Aorta (tissue), 5 donors: ENCODE measurements around the gene BTBD9. TPM values are rescaled to one million over a fixed set of nuclear protein-coding genes. Genes with fewer than 3 reads are reported as not detected.
A peak's percentile ranks its signal among the peaks of the same experiment; 100 is the strongest.

Experiments
- ATAC-seq: fragments of 200-7000 bp; cut with Tn5 transposase; one replicate; pipeline ENCODE4 v1.9.1; 2022; ENCODE audit warnings: moderate library complexity; ENCODE audit not compliant: low FRiP score
- DNase-seq, 2 donors: peaks; one replicate each; pipeline ENCODE4 v3.0.0-alpha.2; 2020
- H3K27ac ChIP-seq, 2 donors: one replicate each; pipeline ENCODE4 v1.5.1; 2013; ENCODE audit warnings: low read length in 2 of 2, mild to moderate bottlenecking in 2 of 2, moderate library complexity in 2 of 2, control low read depth in 1 of 2, inconsistent platforms in 1 of 2, low read depth in 1 of 2
- H3K27me3 ChIP-seq, 2 donors: one replicate each; pipeline ENCODE4 v1.6.1; 2013; ENCODE audit warnings: control low read depth in 1 of 2, low read length in 1 of 2, mild to moderate bottlenecking in 1 of 2, moderate library complexity in 1 of 2; ENCODE audit not compliant: insufficient read depth in 2 of 2, control insufficient read depth in 1 of 2
- H3K36me3 ChIP-seq, 2 donors: one replicate each; pipeline ENCODE4 v1.6.1; 2013; ENCODE audit warnings: control low read depth in 1 of 2, low read length in 1 of 2, mild to moderate bottlenecking in 1 of 2; ENCODE audit not compliant: insufficient read depth in 2 of 2, control insufficient read depth in 1 of 2
- H3K4me1 ChIP-seq, 2 donors: one replicate each; pipeline ENCODE4 v1.6.1; 2013; ENCODE audit warnings: low read length in 2 of 2, control low read depth in 1 of 2, mild to moderate bottlenecking in 1 of 2, moderate library complexity in 1 of 2; ENCODE audit not compliant: insufficient read depth in 2 of 2, control insufficient read depth in 1 of 2
- H3K4me3 ChIP-seq, 2 donors: one replicate each; pipeline ENCODE4 v1.5.1; 2013; ENCODE audit warnings: low read length in 2 of 2, control low read depth in 1 of 2, mild to moderate bottlenecking in 1 of 2
- H3K9me3 ChIP-seq: one replicate; pipeline ENCODE4 v1.6.1; 2013; ENCODE audit warnings: mild to moderate bottlenecking, low read length; ENCODE audit not compliant: control insufficient read depth
- WGBS, 2 donors: extraction: QIAGEN DNeasy Blood & Tissue Kit; methylation state at CpG; one replicate each; pipeline ENCODE4 v1.1.7; 2013; 5-methylcytosine and 5-hydroxymethylcytosine counted together
- intact Hi-C, 2 donors: fragments of 100-400 bp; cut with DNase I; formaldehyde crosslinking; loops; one replicate each; pipeline versions ENCODE4 v1.14.2 to v1.15.0; 2022
- polyA plus RNA-seq, 2 donors: library from polyadenylated mRNA; stranded (reverse); fragments of 200-250 nt; gene quantifications; one replicate each; pipeline ENCODE4 v1.2.3, GENCODE V29; 2013
- total RNA-seq, 2 donors: library from RNA; stranded (reverse); fragmentation: NEBNext Ultra II Directional; extraction: Animal tissue kit (Norgen Biotek cat#: 25700); gene quantifications; one replicate each; pipeline ENCODE4 v1.2.1, GENCODE V29; 2021
- donor health status: healthy with polysubstance abuse.
- donor health status: Bipolar disorder and iron deficiency.
- donor health status: DM: no; HTN: no; CAD: no.
- donor health status: DM: no; HTN: no; CAD: no.
- donor health status: DM: yes; HTN: yes; CAD: no.

The BTBD9 gene
- total and polyA plus RNA-seq, 4 donors = 1.5 to 23.6 (median 12.4) TPM

DNA sequence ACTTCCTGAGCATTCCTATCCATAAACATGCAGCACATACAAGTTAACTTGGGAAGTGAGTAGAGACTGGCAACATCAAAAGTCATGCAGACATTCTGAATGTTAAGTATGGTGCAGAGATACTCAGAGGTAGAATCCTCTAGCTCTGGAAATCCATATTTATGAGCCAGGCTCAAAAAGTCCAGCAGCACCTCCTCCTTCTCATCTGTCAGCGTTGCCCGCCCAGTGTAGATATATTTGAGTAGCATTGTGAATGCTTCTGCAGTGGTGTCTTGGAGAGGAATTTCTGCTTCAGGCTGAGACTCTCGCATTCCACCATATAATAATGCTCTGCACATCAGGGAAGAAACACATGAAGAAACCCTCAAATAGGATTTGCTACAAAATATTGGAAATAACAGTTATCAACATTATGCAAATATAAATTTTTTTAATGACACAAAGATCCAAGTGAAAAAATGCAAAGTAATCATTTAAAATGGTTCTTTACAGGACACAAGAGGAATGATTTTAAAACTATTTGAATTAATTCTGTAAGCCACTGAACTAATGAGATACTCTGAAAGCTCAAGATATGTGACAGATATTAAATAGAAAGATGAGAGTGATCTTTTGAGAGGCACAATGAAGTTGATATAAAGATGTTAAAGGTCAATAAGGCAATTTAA is 45.6 kb downstream of the BTBD9 start:
- Histone ChIP-seq H3K4me3 (no peak overlapping the region), H3K9me3 (no peaks in the 10 kb centered on the region), H3K36me3 (peaks cover 0 to 6% of the 10 kb centered on the region in 2 donors), H3K27me3 (no peaks in the 10 kb centered on the region), H3K27ac (no peak overlapping the region), H3K4me1 (no peaks in the 10 kb centered on the region)
- no peak for ATAC-seq
- intact Hi-C loops = no loop called here
- WGBS, 2 donors = 92 to 94% methylated on average over 3 of the region's 3 CpGs
- DNase-seq = no peak

DNA sequence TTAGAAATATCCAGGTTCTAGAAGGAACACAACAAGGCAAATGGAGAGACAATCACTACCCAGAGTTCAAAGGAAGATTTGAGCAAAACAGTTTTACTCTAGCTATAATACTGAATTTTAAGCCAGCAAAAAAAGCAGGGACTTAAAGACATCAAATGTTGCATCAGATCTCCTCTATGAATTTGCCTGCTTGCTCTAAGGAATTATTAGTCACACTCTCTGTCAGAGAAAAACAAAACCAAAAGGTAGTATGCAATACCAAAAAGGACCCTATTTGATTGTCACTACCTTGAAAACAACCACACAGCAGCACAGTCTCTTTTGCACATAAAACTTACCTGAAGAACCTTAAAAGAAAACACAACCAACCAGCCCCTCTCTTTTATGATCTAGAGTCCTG is 46.3 kb downstream of the BTBD9 start:
- no peaks in the 10 kb centered on the region for H3K4me1 ChIP-seq
- no peak for ATAC-seq

DNA sequence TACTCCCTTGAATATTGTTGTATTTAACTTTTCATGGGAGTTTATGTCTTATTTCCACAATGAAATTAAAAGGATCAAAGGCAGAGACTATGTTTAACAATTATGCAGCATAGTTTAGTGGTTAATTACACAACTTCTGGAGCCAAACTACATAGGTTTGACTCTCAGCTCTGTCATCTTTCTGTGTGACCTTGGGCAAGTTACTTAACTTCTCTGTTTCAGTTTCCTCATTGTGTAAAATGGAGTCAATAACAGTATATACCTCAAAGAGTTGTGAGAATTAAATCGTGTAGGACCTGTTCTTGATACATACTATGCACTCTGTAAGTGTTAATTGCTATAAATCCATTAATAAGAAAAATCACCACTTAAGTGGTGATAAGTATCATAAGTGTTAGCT is 48.3 kb downstream of the BTBD9 start:
- intact Hi-C loops = no loop called here
- 94 to 99% methylated on average over 1 of the region's 1 CpG for WGBS, 2 donors
- no peak overlapping the region for H3K4me3 ChIP-seq
- H3K4me1 ChIP-seq = no peaks in the 10 kb centered on the region
- no peak for DNase-seq
- peaks cover 0 to 6% of the 10 kb centered on the region in 2 donors for H3K36me3 ChIP-seq
- H3K27ac ChIP-seq = no peak overlapping the region
- H3K27me3 ChIP-seq = no peaks in the 10 kb centered on the region
- no peak for ATAC-seq
- H3K9me3 ChIP-seq = no peaks in the 10 kb centered on the region

More for the DNA sequence above, 46.3 kb downstream of the BTBD9 start:
- Histone ChIP-seq H3K27me3 (no peaks in the 10 kb centered on the region), H3K4me3 (no peak overlapping the region), H3K9me3 (no peaks in the 10 kb centered on the region), H3K36me3 (peaks cover 0 to 6% of the 10 kb centered on the region in 2 donors), H3K27ac (no peak overlapping the region)
- intact Hi-C loops = no loop called here
- no peak for DNase-seq

DNA sequence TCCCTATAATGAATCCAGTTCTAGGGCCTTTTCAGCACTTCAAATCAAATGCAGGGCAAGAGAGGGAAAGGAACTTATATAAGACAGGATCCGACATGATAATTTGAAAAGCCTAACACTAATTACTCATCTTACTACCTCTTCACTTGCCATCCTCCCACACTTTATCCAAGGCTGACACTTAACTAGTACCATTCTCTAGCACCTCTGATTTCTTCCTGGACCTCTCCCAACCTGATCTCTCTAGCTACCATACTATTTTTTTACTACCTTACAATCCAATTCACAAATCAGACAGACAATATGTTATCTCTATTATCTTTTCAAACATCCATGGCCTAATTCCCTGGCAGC is 50.4 kb downstream of the BTBD9 start:
- Histone ChIP-seq H3K4me3 (no peak overlapping the region), H3K27ac (no peak overlapping the region), H3K36me3 (peaks cover 0 to 6% of the 10 kb centered on the region in 2 donors), H3K9me3 (no peaks in the 10 kb centered on the region), H3K4me1 (no peaks in the 10 kb centered on the region), H3K27me3 (no peaks in the 10 kb centered on the region)
- intact Hi-C loops = no loop called here
- ATAC-seq (no peak), DNase-seq (no peak)
- WGBS, 2 donors = 96 to 97% methylated on average over 1 of the region's 1 CpG

DNA sequence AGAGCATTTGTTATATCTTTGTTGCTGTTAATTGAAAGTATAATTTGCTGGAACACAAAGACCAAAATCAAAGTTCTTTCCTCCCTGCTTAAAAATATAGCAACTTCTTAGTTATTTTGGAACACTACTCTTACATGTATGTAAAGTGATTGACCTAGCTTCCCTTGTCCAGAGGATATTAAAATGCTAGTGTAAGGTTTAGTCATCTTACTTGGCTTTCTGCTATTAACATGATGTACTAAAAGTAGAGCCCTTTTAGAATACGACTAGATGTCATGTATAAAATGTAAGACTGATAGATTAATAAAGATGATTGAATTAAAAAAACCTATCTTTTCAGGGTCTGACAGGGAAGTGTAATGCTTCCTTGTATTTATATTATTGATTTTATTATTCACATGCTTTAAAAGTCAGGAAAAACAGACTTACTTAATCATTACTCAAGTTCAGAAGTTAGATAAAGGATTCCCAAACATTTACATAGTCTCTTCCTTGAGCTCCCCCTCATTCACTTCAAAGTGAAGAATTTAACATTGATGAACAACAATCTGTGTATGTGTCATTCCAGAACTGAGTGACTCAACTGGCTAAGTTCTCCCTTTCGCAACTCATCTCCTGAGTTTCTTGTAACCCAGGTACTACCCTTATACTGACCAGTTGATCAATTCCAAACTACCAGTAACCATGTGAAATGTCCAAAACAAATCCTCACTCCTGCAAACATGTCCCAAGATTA is 50.9 kb downstream of the BTBD9 start:
- Histone ChIP-seq H3K9me3 (no peaks in the 10 kb centered on the region), H3K36me3 (peaks cover 0 to 3% of the 10 kb centered on the region in 2 donors), H3K4me3 (no peak overlapping the region), H3K27me3 (no peaks in the 10 kb centered on the region), H3K27ac (no peak overlapping the region), H3K4me1 (no peaks in the 10 kb centered on the region)
- DNase-seq (no peak), ATAC-seq (no peak)
- 86 to 92% methylated on average over 2 of the region's 2 CpGs for WGBS, 2 donors
- intact Hi-C loops = no loop called here

DNA sequence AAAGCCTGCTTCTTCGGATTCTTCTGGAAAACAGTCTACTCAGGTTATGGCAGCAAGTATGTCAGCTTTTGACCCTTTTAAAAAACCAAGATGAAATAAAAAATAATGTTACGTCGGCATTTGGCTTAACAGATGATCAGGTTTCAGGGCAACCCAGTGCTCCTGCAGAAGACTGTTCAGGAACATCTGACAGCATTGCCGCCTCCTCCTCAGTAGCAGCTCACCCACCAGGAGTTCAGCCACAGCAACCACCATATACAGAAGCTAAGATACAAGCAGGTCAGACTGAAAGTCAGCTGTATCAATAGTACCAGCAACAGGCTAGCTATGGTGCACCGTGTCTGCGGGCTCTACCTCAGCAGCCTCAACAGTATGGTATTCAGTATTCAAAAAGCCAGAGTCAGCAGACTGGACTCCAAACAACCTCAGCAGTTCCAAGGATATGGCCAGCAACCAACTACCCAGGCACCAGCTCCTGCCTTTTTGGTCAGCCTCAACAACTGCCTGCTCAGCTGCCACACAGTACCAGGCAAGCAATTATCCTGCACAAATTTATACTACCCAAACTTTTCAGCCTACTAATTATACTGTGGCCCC is 51.9 kb downstream of the BTBD9 start:
- H3K4me1 ChIP-seq = no peaks in the 10 kb centered on the region
- ATAC-seq = no peak
- 90% methylated on average over 6 of the region's 6 CpGs for WGBS, 2 donors
- DNase-seq = no peak
- peaks cover 0 to 3% of the 10 kb centered on the region in 2 donors for H3K36me3 ChIP-seq
- no peak overlapping the region for H3K27ac ChIP-seq
- no peaks in the 10 kb centered on the region for H3K27me3 ChIP-seq
- intact Hi-C loops = no loop called here
- no peak overlapping the region for H3K4me3 ChIP-seq
- H3K9me3 ChIP-seq = no peaks in the 10 kb centered on the region

DNA sequence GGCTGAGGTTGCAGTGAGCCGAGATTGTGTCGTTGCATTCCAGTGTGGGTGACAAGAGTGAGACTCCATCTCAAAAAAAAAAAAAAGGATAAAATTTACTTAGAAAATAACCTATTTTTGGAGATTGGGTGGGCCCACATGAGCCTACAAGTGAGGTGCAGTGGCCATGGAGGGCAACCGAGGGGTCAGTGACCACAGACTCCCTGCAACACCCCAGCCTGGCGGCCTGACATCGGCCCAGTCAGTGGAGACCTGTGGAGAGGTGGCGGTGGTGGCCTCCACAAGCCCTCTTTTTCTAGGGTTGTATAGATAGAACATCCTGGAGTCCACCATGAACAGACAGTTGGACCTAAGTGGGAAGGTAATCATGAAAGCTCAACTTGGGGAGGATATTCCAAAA is 52.7 kb downstream of the BTBD9 start:
- intact Hi-C loops = no loop called here
- WGBS, 2 donors = 98 to 100% methylated on average over 6 of the region's 6 CpGs
- no peaks in the 10 kb centered on the region for H3K27me3 ChIP-seq
- no peaks in the 10 kb centered on the region for H3K36me3 ChIP-seq
- no peaks in the 10 kb centered on the region for H3K4me1 ChIP-seq
- H3K9me3 ChIP-seq = no peaks in the 10 kb centered on the region
- ATAC-seq (no peak), DNase-seq (peak in 1 of 2 donors; percentile 70)
- H3K4me3 ChIP-seq = no peak overlapping the region
- H3K27ac ChIP-seq = no peak overlapping the region

DNA sequence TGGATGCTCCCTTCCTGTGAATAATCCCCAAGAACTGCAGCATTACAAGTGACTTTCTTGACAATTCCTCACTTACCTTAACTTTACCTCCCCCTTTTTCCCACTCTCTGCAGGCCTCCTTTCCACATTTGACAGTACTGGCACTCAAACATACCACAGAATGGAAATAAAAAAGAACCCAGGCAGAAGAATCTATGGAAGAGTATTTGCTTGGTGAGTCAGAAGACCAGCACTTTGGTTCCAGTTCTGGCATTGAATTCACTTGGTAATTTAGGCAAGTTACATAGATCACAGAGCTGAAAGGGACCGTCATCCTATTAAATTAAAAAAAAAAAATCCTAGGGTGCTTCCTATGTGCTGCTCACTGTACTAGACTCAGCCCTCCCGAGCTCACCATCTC is 55.0 kb downstream of the BTBD9 start:
- Histone ChIP-seq H3K9me3 (no peaks in the 10 kb centered on the region), H3K4me3 (no peak overlapping the region), H3K27me3 (no peaks in the 10 kb centered on the region), H3K36me3 (peaks cover 0 to 2% of the 10 kb centered on the region in 2 donors), H3K4me1 (no peaks in the 10 kb centered on the region), H3K27ac (no peak overlapping the region)
- DNase-seq (no peak), ATAC-seq (no peak)
- intact Hi-C loops = no loop called here
- 85 to 93% methylated on average over 2 of the region's 2 CpGs for WGBS, 2 donors

DNA sequence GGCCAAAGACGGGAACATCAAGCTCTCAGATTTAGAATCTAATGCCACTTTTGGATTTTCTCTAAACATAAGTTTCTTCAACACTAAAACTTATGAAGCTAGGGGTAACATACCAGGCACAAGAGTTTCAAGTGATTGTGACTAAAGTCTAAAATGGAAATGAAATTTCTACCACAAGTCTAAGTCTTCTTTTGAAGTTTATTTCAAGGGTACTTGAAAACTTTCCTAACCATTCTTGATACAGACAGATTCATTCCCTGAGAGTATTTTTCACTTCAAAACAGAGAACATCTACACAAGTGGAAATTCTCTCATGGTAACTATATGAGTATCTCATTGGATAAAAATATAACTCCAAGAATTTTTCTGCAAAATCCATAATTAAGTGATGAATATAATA is 56.2 kb downstream of the BTBD9 start:
- no peak for ATAC-seq
- Histone ChIP-seq H3K4me1 (no peaks in the 10 kb centered on the region), H3K27me3 (no peaks in the 10 kb centered on the region), H3K27ac (no peak overlapping the region), H3K4me3 (no peak overlapping the region), H3K36me3 (peaks cover 0 to 4% of the 10 kb centered on the region in 2 donors), H3K9me3 (no peaks in the 10 kb centered on the region)
- intact Hi-C loops = no loop called here
- WGBS, 2 donors = 86 to 88% methylated on average over 1 of the region's 1 CpG
- DNase-seq = no peak
